ENCODE results near the gene MED4.
"Not testable (repeated sequence)": the region's sequence is repeated elsewhere in the genome, so short reads cannot be mapped to it uniquely, and the experiment has no call there.

MED4 gene

DNA sequence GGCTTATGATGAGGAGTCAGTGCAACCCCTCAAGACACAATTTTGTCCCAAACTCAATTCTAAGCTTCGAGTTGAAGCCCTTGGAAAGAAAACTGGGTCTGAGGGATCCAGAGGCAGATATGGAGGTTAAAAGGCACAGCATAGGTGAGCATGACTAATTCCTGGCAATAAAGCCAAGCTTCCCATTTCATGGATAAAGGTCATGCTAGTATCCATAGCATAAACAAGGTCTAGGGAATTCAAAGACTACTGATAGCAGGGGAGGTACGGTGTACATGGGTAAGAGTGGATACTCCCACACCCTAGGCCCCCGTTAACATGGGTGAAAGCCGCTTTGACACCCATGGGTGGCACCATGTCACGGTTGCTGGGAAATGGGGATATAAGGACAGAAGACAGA lies 24.0 kb downstream of the MED4 start:
- Mint-ChIP-seq H3K4me1 (ENCODE audit: low read depth) (peaks cover 4% of the 10 kb centered on the region), H3K36me3 (ENCODE audit: low read depth) (peaks cover 100% of the 10 kb centered on the region), H3K27ac (no peak overlapping the region), H3K4me3 (no peak overlapping the region), H3K9me3 (peaks cover 15% of the 10 kb centered on the region), H3K27me3 (no peaks in the 10 kb centered on the region)
- DNase-seq = no peak

DNA sequence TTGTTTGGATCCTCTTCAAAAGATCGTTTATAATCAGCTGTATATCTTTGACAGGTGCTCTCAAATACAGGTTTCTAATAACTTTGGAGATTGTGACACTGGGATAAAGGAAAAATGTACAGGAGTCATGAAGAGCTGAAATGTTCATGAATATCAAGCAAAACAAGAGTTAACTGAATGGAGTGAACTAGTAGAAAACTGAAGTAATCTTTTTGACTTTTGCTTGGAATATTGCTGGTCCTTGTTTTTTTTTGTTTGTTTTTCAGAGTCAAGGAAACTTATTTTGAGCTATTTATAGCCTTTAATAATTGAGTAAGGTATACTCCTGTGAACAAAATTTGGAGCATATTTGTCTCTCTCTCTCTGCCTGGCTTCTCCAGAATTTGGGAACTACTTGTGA lies 25.3 kb downstream of the MED4 start:
- Mint-ChIP-seq H3K4me3 (no peak overlapping the region), H3K4me1 (ENCODE audit: low read depth) (peaks cover 4% of the 10 kb centered on the region), H3K36me3 (ENCODE audit: low read depth) (peaks cover 100% of the 10 kb centered on the region), H3K9me3 (peaks cover 15% of the 10 kb centered on the region), H3K27ac (no peak overlapping the region), H3K27me3 (no peaks in the 10 kb centered on the region)
- DNase-seq = no peak

DNA sequence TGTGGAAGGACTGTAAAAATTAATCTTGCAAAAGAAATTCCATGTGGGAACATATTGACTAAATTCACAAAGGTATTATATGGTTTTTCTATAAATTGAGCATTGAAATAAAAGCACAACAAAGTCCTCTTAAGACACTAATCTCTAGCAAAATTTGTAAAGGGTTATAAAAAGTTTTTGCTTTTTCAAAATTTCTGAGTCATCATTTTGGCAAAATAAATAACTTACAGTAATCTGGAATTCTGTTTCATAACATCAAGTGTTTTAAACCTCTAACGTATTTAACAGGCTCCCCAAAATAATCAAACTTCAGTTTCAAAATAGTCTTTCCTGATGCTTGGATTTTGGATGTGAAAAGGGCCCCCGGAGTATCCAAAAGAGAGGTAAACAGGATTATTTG lies 26.0 kb downstream of the MED4 start:
- Mint-ChIP-seq H3K27ac (no peak overlapping the region), H3K36me3 (ENCODE audit: low read depth) (peaks cover 99% of the 10 kb centered on the region), H3K4me3 (no peak overlapping the region), H3K9me3 (peaks cover 15% of the 10 kb centered on the region), H3K4me1 (ENCODE audit: low read depth) (peaks cover 4% of the 10 kb centered on the region), H3K27me3 (no peaks in the 10 kb centered on the region)
- DNase-seq = no peak

DNA sequence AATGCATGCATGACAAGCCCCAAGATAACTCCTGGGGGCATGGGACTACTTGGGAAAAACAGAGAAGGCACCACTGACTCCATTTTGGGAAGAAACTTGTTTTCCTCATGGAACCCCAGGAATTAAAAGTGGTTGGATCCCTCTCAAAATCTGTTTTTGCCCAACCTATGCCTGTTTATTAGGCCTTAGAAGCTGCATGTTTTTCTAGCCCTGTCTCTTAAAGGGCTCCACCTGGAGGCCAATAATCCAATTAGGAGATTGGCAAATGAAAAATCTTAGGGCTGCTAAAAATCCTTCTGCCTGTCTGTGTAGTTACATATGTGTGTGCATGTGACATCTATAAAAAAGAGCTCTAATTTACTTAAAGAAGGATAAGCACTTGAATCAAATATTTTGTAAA lies 26.9 kb downstream of the MED4 start:
- Mint-ChIP-seq H3K36me3 (ENCODE audit: low read depth) (peaks cover 98% of the 10 kb centered on the region), H3K4me3 (no peak overlapping the region)

DNA sequence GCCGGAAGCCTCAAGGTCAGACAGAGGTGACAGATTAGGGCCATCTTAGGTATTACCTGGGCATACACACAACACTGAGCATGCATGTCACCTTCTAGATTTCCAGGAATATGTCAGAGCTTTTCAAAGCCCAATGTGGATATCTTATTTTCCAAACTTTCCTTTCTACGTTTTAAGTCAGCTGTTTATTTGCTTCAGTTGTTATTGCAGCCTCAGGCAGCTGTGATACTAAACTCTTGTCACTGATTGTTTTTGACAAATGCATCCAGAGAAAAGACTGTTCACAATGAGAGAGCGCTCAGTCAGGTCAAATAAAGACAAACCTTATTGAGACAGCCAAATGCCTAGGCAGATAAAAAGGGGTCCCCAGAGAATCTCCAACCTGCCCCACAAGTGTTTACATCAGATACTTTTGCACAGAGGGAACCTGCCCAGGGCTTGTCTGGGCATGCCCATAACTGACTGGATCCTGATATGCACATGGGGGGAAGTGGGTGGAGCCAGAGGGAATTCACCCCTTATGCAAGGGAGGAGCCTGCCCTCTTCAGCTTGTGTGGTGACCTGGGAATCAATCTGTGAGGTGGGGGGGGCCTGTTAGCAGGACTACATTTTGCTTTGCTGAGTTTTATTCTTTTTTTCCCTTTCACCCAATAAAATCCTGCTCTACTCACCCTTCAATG lies 28.5 kb downstream of the MED4 start:
- Mint-ChIP-seq H3K9me3 (peaks cover 15% of the 10 kb centered on the region), H3K36me3 (ENCODE audit: low read depth) (peaks cover 88% of the 10 kb centered on the region), H3K27ac (peak overlapping the region; percentile 72), H3K27me3 (no peaks in the 10 kb centered on the region), H3K4me3 (no peak overlapping the region), H3K4me1 (ENCODE audit: low read depth) (peaks cover 4% of the 10 kb centered on the region)
- no peak for DNase-seq

More for the DNA sequence above, 26.9 kb downstream of the MED4 start:
- Mint-ChIP-seq H3K27me3 (no peaks in the 10 kb centered on the region), H3K27ac (no peak overlapping the region), H3K9me3 (peaks cover 15% of the 10 kb centered on the region), H3K4me1 (ENCODE audit: low read depth) (peaks cover 4% of the 10 kb centered on the region)
- DNase-seq = no peak

DNA sequence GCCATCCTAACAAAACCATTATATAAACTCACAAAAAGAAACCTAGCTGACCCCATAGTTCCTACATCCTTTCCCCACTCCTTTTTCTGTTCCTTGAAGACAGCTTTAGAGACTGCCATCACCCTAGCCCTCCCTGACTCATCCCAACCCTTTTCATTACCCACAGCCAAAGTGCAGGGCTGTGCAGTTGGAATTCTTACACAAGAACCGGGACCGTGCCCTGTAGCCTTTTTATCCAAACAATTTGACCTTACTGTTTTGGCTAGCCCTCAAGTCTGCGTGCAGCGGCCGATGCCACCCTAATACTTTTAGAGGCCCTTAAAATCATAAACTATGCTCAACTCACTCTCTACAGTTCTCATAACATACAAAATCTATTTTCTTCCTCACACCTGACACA lies 35.0 kb downstream of the MED4 start:
- not testable (repeated sequence) for H3K4me3 Mint-ChIP-seq; H3K9me3 Mint-ChIP-seq; H3K4me1 Mint-ChIP-seq (ENCODE audit: low read depth); DNase-seq; H3K27me3 Mint-ChIP-seq
- Mint-ChIP-seq H3K27ac (peak overlapping the region; percentile 8), H3K36me3 (ENCODE audit: low read depth) (peaks cover 72% of the 10 kb centered on the region)

DNA sequence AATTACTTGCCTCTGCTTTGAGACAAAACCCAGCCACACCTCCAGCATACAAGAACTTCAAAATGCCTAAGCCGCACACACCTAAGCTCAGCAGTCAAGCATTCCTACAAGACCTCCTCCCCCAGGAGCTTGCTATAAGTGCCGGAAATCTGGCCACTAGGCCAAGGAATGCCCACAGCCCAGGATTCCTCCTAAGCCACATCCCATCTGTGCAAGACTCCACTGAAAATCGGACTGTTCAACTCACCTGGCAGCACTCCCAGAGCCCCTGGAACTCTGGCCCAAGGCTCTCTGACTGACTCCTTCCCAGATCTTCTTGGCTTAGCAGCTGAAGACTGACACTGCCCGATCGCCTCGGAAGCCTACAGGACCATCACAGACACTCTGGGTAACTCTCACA lies 36.4 kb downstream of the MED4 start:
- H3K4me3 Mint-ChIP-seq; H3K9me3 Mint-ChIP-seq; DNase-seq; H3K4me1 Mint-ChIP-seq (ENCODE audit: low read depth); H3K27me3 Mint-ChIP-seq: not testable (repeated sequence)
- peaks cover 69% of the 10 kb centered on the region for H3K36me3 Mint-ChIP-seq (ENCODE audit: low read depth)
- H3K27ac Mint-ChIP-seq = peak overlapping the region; percentile 31

DNA sequence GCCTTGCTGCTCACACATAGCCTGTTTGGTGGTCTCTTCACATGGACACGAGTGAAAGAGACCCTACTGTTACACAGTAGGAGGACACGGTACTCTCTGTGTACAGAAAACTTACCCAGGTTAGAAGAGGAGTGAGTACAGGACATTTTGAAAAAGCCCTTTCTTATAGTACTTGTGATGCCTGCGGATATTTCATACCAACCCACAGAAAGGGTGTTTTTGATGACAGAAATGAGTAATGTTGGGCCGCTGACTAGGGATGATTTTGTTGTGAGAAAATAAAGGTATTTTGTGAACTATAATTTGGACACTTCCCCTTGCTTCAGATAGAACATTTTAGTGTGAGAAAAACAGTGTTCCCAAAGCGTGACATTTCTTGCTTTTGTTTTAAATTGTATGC lies 39.2 kb downstream of the MED4 start:
- H3K27ac Mint-ChIP-seq = peak overlapping the region; percentile 68
- peaks cover 8% of the 10 kb centered on the region for H3K4me1 Mint-ChIP-seq (ENCODE audit: low read depth)
- H3K27me3 Mint-ChIP-seq = no peaks in the 10 kb centered on the region
- no peaks in the 10 kb centered on the region for H3K9me3 Mint-ChIP-seq
- H3K4me3 Mint-ChIP-seq = no peak overlapping the region
- no peak for DNase-seq
- peaks cover 81% of the 10 kb centered on the region for H3K36me3 Mint-ChIP-seq (ENCODE audit: low read depth)

DNA sequence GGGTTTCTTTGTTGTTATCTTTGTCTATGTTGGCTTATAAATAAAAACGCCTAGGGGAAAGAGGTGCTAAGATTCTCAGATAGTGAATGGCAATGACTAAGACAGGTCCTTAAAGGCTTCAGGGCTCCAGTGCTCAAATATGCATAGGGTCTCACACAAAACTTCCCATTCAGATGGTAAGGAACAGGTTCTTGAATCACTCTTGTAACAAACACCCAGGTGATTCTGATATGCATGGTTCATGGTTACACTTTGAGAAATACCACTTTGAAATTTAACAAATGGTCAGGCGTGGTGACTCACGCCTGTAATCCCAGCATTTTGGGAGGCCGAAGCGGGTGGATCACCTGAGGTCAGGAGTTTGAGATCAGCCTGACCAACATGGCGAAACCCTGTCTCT lies 40.3 kb downstream of the MED4 start:
- Mint-ChIP-seq H3K9me3 (no peaks in the 10 kb centered on the region), H3K27ac (peak overlapping the region; percentile 53), H3K27me3 (no peaks in the 10 kb centered on the region), H3K4me1 (ENCODE audit: low read depth) (peaks cover 8% of the 10 kb centered on the region), H3K4me3 (no peak overlapping the region), H3K36me3 (ENCODE audit: low read depth) (peaks cover 85% of the 10 kb centered on the region)
- DNase-seq = no peak

DNA sequence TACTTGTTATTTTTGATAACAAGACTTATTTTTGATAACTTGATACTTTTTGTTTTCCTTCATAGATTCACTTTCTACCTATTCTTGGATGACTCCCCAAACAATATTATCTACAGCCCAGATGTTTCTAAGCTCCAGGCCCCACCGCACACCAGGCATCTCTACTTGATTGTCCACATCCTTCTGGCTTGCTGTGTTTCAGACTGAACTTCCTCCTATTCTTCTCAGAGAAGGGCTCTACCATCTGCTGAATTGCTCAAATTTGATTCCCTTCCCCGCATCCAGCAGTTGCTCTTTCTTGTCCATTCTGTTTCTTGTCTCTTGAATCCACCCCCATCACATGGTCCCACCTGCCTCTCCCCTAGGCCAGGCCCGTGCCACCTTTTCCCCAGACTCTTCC lies 44.4 kb downstream of the MED4 start:
- DNase-seq = no peak

DNA sequence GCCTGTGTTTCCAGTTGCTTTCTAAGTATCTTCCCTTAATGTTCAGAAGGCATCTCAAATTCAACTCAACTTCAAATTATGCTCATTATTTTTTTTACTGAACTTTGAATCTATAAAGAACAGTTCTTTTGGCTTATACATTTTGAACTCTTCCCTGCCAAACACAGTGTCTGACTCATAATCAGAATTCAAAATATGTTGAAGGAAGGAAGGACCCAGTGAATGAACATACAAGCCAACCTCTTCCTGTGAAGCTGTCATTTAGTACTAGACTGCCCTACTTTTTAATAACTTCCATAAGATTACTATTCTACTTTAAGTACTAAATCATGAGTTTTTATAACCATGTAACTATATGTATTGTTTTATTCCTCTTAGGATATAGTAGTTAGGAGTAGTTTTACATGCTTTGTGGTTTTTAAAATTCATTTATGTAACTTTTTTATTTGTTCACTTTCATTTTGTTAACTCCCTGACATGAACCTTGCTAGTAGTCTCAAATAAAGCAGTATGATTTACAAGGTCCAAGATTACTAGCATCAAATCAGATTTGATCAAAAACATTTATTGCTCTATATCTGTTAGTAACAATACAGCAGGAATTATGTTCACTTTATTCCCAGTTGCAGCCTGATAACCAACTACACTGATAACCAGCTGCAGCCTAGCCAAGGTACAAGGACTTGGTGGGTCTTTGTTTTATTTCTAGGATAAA lies 51.0 kb downstream of the MED4 start:
- no peak overlapping the region for H3K4me3 Mint-ChIP-seq

More for the DNA sequence above, 44.4 kb downstream of the MED4 start:
- Mint-ChIP-seq H3K27ac (no peak overlapping the region), H3K36me3 (ENCODE audit: low read depth) (peaks cover 88% of the 10 kb centered on the region), H3K27me3 (no peaks in the 10 kb centered on the region), H3K4me1 (ENCODE audit: low read depth) (no peaks in the 10 kb centered on the region), H3K4me3 (no peak overlapping the region), H3K9me3 (no peaks in the 10 kb centered on the region)

DNA sequence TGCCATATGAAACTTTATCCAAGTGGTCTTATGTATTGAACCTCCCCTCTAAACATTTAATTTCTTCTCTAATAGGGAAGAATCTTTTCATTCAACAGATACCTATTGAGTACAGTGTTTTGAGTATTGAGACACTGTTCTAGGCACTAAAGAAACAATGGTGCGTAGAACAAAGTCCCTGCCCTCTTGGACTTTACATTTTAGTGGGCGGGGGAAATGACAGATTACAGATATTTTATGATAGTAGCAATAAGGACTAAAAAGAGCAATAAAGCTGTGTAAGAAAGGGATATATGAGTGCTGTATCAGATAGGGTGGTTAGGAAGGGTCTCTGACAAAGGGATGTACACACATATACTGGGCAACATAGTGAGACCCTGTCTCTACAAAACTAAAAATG lies 52.0 kb downstream of the MED4 start:
- Mint-ChIP-seq H3K27ac (peak overlapping the region; percentile 60), H3K4me3 (no peak overlapping the region), H3K36me3 (ENCODE audit: low read depth) (peaks cover 83% of the 10 kb centered on the region), H3K9me3 (no peaks in the 10 kb centered on the region), H3K27me3 (no peaks in the 10 kb centered on the region), H3K4me1 (ENCODE audit: low read depth) (peaks cover 46% of the 10 kb centered on the region)
- DNase-seq = no peak

More for the DNA sequence above, 51.0 kb downstream of the MED4 start:
- DNase-seq = no peak
- Mint-ChIP-seq H3K27ac (peak overlapping the region; percentile 72), H3K36me3 (ENCODE audit: low read depth) (peaks cover 83% of the 10 kb centered on the region), H3K27me3 (no peaks in the 10 kb centered on the region), H3K4me1 (ENCODE audit: low read depth) (peaks cover 35% of the 10 kb centered on the region), H3K9me3 (no peaks in the 10 kb centered on the region)

DNA sequence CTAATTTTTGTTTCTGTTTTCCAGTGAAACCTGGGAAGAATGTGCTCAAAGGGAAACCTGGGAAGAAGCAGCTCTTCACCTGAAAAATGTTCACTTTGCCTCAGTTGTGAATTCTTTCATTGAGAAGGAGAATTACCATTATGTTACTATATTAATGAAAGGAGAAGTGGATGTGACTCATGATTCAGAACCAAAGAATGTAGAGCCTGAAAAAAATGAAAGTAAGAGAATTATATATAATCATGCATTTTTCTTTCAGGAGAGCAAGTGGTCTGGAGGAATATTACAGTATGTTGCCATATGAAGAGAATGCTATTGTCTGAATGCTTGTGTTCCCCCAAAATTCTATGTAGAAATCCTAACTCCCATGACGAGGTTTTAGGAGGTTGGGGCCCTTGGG lies 54.0 kb downstream of the MED4 start:
- no peaks in the 10 kb centered on the region for H3K9me3 Mint-ChIP-seq
- H3K27ac Mint-ChIP-seq = peak overlapping the region; percentile 53
- no peak overlapping the region for H3K4me3 Mint-ChIP-seq
- no peaks in the 10 kb centered on the region for H3K27me3 Mint-ChIP-seq
- H3K36me3 Mint-ChIP-seq (ENCODE audit: low read depth) = peaks cover 77% of the 10 kb centered on the region
- peaks cover 60% of the 10 kb centered on the region for H3K4me1 Mint-ChIP-seq (ENCODE audit: low read depth)
- DNase-seq = no peak

DNA sequence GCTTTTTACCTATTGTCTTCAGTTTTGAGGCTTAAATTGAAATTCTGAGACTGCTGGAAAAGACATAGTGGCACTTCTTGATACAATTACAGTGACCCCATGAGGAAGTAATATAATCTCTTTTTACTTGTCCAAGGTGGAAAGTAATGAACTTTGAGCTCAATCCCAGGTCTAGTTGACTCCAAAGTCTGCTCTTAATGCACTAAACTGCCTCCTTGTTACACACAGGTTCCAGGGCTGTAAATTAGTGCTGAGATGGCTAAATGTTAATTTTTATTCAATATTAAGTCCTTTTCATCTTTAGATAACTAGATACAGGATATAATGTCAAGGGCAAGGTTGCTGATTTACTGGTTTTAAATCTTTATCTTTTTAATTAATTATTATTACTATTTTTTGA lies 54.9 kb downstream of the MED4 start:
- Mint-ChIP-seq H3K27ac (peak overlapping the region; percentile 33), H3K4me1 (ENCODE audit: low read depth) (peaks cover 61% of the 10 kb centered on the region), H3K9me3 (no peaks in the 10 kb centered on the region), H3K36me3 (ENCODE audit: low read depth) (peaks cover 74% of the 10 kb centered on the region), H3K27me3 (no peaks in the 10 kb centered on the region), H3K4me3 (peak overlapping the region; percentile 15)
- no peak for DNase-seq

DNA sequence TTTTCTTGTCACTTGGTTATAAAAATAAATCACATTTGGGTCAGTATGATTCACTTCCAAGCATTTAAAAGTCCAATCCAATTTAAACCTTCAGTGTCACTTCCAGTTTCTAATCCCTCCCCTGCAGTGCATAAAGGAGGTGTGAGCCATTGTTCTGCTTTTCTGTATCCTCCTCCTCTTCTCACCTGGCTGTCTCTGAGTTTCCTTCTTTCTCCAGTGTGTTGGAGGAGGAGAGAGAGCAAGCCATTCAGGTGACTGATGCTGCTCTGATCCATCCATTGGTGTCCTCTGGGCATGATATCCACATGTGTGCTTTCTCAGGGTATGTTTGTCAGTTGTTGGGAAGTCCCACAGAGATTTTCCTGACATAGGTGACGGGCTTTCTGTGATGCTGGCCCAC lies 56.1 kb downstream of the MED4 start:
- Mint-ChIP-seq H3K4me1 (ENCODE audit: low read depth) (peaks cover 58% of the 10 kb centered on the region), H3K9me3 (no peaks in the 10 kb centered on the region), H3K36me3 (ENCODE audit: low read depth) (peaks cover 76% of the 10 kb centered on the region), H3K4me3 (peak overlapping the region; percentile 88), H3K27me3 (no peaks in the 10 kb centered on the region), H3K27ac (peak overlapping the region; percentile 99)
- DNase-seq = no peak
